Measurements from ENCODE around the gene RASA3.

DNA sequence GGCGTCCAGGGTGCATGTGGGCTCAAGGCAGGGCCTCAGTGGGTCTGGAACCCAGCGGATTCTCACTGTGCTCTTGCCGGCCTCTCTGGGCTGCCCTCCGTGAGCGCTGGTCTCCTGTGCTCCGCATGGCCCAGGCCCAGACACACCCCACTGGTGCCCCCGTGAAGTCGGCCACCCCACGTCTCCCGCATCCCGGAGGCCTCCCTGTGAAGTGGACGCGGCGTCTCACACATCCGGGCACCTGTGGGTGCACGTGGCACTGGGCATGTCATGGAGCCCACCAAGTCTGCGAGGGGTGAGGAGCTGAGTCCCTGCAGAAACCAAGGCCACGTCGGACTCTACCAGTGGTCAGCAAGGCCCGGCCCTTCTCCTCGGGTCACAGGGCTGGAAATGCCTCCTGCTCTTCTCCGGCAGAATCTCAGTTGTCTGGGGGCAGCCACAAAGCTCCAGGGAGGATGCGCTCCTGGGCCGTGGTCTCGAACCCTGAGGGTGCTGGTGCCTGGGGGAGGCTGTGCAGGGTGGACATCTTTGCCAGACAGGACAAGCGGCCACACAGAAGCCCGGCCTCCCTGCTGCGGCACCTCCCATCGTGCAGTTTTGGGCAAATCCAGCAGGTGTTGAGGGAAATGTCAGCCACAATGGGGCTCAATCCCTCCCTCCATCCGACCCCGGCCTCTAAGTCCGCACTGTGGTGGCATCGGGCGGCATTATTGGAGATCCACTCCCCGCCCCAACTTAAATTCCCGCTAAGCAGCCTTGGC lies 160.8 kb downstream of the RASA3 start:
- TF ChIP-seq, protein P1, sequence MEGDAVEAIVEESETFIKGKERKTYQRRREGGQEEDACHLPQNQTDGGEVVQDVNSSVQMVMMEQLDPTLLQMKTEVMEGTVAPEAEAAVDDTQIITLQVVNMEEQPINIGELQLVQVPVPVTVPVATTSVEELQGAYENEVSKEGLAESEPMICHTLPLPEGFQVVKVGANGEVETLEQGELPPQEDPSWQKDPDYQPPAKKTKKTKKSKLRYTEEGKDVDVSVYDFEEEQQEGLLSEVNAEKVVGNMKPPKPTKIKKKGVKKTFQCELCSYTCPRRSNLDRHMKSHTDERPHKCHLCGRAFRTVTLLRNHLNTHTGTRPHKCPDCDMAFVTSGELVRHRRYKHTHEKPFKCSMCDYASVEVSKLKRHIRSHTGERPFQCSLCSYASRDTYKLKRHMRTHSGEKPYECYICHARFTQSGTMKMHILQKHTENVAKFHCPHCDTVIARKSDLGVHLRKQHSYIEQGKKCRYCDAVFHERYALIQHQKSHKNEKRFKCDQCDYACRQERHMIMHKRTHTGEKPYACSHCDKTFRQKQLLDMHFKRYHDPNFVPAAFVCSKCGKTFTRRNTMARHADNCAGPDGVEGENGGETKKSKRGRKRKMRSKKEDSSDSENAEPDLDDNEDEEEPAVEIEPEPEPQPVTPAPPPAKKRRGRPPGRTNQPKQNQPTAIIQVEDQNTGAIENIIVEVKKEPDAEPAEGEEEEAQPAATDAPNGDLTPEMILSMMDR (IDR thresholded peaks at IDR 0.05) = no peak
- TF ChIP-seq POLR2A (IDR thresholded peaks at IDR 0.05) (no peak), EP300 (IDR thresholded peaks at IDR 0.05) (no peak), POLR2AphosphoS5 (IDR thresholded peaks at IDR 0.05) (no peak)

Data from sigmoid colon (tissue), 4 donors.